RPMI7951 (cell line): ENCODE data around the gene TUBA1A. TPM values are rescaled to one million over a fixed set of nuclear protein-coding genes. Genes with fewer than 3 reads are reported as not detected.
"Not testable (repeated sequence)": the region's sequence is repeated elsewhere in the genome, so short reads cannot be mapped to it uniquely, and the experiment has no call there.

Source experiments
- DNase-seq: peaks from one replicate; pipeline ENCODE4 v3.0.0-alpha.2; 2012; ENCODE audit warnings: low read depth
- total RNA-seq: library from RNA; depleted of rRNA; stranded (reverse); fragments of >200 nt; shearing (Covaris generic); gene quantifications from 2 replicates; pipeline ENCODE4 v1.2.3, GENCODE V29; 2014; rRNA removed

TUBA1A gene
- 649 and 744 TPM in 2 replicates for total RNA-seq

DNA sequence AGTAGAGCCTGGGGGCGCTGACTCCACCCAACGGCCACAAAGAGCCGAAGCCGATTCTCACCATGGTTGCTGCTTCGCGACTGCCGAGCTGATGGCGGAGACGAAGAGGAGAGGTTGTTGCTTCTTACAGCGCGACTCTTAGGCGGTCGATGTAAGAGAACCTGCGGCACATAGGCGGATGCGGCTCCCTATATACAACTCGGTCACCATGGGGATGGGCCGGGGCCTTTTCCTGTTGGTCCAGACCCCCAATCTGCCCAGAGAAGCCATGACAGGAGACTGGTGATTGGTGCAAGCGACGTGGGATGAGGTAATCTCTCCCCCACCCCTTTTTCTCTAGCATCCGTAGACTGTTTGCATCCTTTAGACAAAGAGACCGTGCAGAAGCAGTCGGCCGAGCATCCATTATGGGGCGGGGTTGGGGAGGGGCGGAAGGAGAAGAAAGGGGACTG, at the start of gene TUBA1A:
TSS of gene TUBA1A (minus strand) at position 165 of the 452 bp plus-strand sequence. CDS start at position 64, 101 bp downstream.
- DNase-seq, result peak; percentile 99

DNA sequence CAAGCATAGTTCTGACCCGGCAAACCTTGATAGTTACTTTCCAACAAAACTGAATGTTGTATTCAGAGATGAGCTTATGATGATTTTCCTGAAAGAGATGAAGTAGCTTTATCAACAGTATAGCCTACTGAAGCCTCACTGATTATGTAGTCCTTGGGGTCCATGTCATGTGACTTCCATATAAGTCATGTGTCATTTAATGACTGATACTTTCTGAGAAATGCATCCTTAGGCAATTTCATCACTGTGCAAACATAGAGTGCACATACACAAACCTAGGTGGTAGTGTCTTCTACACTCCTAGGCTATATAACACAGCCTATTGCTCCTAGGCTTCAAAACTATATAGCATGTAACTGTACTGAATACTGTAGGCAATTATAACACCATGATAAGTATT, 47.5 kb upstream of the TUBA1A start:
- DNase-seq, result no peak

- DNase-seq, result no peak
Observed at GRCh38 chr12:49233842-49234526, 45.1 kb upstream of the TUBA1A start.

DNA sequence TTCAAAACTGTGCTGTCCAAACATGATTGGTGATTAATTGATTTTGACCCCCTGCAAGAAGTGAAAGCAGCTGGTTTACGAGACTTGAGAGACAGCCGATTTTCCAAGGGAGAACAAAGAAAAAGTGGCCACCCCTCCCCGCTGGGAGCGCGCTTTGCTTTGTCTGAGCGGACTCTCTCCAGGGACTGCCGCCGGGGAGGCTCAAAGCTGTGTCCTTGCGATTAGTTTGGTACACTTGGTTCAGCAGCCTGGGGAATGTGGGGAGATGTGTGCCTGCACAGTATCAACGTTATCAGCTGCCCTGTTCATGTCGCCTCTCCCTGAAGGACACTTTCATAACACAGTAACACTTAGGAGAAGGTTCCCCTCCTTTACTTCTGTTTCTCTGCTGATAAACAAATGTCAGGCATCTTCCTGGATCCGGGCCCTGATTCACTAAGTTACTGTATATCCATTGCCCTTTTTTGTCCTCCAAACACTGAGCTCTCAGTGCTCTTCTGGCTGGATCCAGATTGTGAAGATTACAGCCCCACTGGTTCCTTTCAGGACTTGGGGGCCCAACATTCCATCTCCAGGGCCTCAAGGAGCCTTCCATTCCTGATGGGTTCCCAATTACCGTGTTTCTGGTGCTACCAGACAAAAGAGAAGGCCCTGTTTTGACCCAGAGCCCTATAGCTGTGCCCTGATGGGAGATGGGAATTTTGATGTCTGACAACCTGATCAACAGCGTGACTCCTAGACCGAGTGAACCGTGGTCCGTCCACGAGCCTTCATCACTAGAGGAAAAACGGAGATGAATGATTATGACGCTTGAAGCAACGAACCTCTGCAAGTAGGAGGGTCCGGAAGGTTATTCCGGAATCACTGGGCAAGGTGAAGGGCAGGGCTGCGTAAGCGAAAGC, 44.3 kb upstream of the TUBA1A start:
- DNase-seq, result peak; percentile 54

- DNase-seq, result peak; percentile 15
Observed at GRCh38 chr12:49231878-49232655, 43.2 kb upstream of the TUBA1A start.

- no peak for DNase-seq
Observed at GRCh38 chr12:49230805-49231194, 41.9 kb upstream of the TUBA1A start.

DNA sequence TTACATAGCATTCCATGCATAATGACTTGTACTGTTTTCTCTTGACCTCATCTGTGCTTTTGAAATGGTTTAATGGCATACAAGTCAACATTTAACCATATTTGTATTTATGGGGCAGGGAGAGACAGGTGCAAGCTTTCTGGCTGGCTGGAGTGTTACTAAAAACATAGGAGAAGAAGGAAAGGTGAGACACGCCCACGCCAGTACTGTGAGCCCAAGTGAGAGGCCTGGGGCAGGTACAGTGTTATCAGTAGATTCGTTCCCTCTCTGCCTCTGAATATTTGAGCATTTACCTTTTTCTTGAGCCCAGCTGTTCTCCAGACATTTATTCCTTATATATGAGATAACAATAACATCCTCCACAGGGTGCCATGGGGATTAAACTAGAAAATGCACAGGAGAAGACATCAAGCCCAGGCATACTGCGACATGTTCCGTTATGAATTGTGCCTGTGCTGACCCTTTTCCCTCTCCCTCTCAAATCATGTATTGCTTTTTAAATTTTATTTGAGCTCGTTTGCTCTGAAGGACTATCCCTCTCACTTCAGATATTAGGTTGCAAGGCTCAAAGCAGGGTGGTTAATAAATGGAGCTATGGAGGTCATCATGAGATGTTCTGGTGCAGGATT, 41.4 kb upstream of the TUBA1A start:
- DNase-seq, result no peak

DNA sequence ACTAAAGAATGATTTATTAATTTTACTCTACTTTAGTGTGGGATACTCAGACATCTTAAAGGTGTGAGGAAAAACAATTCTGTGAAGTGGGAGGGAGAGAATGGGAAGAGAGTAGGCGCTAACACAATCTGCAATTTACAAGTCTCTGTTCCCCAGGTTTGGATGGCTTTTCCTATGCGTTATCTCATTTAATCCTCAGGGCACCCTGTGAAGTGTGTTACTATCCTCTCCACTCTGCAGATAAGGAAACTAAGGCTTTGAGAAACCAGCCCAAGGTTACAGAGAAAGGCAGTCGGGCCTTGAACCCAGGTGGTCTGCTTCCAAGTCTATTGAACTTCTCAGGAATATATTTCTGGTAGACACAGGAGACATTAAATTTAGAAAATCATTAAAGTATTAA, 39.8 kb upstream of the TUBA1A start:
- DNase-seq, result no peak

- no peak for DNase-seq
Observed at GRCh38 chr12:49227713-49228112, 38.8 kb upstream of the TUBA1A start.

- DNase-seq, result peak; percentile 33
Observed at GRCh38 chr12:49225576-49226166, 36.8 kb upstream of the TUBA1A start.

GRCh38 chr12:49223590-49224369, 34.9 kb upstream of the TUBA1A start:
- no peak for DNase-seq

- no peak for DNase-seq
Observed at GRCh38 chr12:49223122-49223521, 34.2 kb upstream of the TUBA1A start.

GRCh38 chr12:49220972-49221371, 32.1 kb upstream of the TUBA1A start:
- DNase-seq, result no peak

DNA sequence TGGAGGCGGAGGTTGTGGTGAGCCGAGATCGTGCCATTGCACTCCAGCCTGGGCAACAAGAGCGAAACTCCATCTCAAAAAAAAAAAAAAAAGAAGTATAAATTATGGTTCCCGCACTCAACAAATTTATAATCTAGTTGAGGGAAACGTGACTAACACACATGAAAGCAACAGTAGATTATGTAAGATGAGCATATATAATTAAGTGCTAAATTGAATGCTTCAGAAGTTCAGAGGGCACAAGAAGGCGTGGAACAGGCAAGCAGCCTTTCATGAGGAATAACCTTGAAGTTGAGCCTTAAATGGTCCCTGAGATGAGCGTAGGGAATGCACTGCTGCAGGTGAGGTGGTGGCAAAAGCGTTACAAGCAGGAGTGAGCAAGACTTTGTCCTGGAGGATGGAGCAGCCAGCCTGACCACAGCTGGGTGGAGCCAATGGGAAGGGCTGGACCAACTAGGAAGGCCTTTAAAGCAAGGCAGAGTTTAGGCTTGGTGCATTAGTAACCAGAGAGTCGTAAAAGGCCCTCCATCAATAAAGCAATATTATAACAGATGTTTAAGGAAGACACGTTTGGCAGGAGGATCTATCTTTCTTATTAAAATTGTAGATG, 30.6 kb upstream of the TUBA1A start:
- no peak for DNase-seq

- no peak for DNase-seq
Observed at GRCh38 chr12:49212572-49212971, 23.7 kb upstream of the TUBA1A start.

GRCh38 chr12:49210703-49211102, 21.8 kb upstream of the TUBA1A start:
- not testable (repeated sequence) for DNase-seq

DNA sequence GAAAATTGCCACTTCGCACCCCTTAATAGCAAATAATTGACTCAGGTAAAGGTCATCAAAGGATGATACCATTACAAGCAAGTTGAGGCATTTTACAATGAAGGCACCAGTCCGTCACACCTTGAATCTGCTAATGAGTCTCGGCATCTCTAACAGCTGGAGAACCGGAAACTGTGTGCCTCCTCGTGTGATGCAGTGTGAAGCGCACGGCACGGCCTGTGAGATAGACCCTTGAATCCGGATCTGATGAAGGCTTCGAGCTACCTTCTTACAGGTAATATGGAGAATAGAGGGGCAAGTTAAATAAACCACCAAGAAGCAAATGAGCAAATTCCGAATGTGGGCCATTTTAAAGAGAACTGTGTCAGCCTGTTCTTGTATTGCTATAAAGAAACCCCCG, 19.8 kb upstream of the TUBA1A start:
- no peak for DNase-seq

DNA sequence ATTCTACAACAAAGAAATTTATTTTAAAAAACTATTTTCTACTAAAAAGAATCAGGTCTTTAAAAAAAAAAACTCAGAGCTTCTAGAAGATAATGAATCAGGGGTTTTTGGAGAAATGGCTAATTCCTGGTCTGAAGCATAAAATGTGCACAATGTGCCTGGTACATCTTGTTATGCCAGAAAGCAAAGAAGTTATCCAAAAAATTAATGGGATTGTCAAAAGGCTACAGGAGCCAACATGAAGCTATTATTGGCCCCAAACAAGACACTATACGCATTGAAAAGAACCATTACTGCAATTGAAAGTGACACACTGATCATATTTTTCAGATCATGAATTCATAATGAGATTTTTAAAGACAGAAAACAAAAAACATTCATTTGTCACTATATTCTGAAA, 19.3 kb upstream of the TUBA1A start:
- DNase-seq, result no peak

DNA sequence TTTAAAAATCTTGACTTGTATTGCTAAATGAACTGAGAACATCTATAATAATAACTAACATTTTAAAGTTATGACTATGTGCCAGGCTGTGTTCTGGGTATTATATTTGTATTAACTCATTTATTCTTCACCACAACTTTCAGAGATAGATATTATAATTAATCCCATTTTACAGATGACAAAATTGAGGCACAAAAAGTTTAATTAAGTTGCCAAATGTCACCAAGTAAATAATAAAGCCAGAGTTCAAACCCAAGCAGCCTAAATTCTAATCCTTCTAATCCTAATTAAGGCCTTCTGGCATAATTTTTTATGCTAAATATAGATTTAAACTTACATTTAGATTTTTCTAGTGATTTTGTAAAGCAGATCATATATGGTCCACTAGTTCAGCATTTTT, 17.5 kb upstream of the TUBA1A start:
- DNase-seq, result no peak
